Prostate gland (tissue), 2 donors: ENCODE results near the gene LVRN.

Experiments used
- POLR2A ChIP-seq: fragments of 450-650 bp; IDR thresholded peaks from one replicate; pipeline ENCODE4 v1.6.1; 2016; ENCODE audit warnings: antibody characterized with exemption, mild to moderate bottlenecking
- POLR2AphosphoS5 ChIP-seq: sonication (generic); formaldehyde crosslinking; IDR thresholded peaks from one replicate; pipeline ENCODE4 v1.6.1; 2017; ENCODE audit warnings: antibody characterized with exemption
- TF ChIP-seq, protein P1 (sequence below), 4 experiments: fragments of 200-600 bp in 2 of 4; fragments of 450-650 bp in 2 of 4; sonication (generic) in 2 of 4; IDR thresholded peaks; 1 replicate in 3 of 4; 2 replicates in 1 of 4; pipeline ENCODE4 v1.5.1; 2016 to 2019; ENCODE audit warnings: antibody characterized with exemption in 4 of 4, mild to moderate bottlenecking in 2 of 4, moderate library complexity in 2 of 4

DNA sequence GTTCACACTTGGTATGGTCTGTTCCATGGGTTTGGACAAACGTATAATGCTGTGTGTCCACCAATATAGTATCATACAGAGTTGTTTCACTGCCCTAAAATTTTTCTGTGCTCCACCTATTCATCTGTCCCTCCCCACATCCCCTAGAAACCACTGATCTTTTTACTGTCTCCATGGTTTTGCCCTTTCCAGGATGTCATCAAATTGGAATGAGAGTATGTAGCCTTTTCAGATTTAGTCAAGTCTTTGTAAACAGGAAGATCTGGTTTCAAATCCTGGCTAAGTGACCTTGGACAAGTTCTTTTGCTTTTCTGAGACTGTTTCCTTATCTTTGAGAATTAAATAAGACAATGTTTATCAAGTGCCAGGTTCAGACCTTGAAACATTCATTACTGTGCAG, 13.2 kb upstream of the LVRN start:
- TF ChIP-seq POLR2A, result no peak
- TF ChIP-seq, protein P1, sequence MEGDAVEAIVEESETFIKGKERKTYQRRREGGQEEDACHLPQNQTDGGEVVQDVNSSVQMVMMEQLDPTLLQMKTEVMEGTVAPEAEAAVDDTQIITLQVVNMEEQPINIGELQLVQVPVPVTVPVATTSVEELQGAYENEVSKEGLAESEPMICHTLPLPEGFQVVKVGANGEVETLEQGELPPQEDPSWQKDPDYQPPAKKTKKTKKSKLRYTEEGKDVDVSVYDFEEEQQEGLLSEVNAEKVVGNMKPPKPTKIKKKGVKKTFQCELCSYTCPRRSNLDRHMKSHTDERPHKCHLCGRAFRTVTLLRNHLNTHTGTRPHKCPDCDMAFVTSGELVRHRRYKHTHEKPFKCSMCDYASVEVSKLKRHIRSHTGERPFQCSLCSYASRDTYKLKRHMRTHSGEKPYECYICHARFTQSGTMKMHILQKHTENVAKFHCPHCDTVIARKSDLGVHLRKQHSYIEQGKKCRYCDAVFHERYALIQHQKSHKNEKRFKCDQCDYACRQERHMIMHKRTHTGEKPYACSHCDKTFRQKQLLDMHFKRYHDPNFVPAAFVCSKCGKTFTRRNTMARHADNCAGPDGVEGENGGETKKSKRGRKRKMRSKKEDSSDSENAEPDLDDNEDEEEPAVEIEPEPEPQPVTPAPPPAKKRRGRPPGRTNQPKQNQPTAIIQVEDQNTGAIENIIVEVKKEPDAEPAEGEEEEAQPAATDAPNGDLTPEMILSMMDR (IDR thresholded peaks at IDR 0.05), result no peak
- TF ChIP-seq POLR2AphosphoS5, result no peak
